Hematopoietic multipotent progenitor cell treated with erythropoietin and hydrocortisone succinate and interleukin-3 and kit ligand, for 17 days (in vitro differentiated cells): ENCODE measurements around the gene PLCB3.

Experiments
- DNase-seq: peaks from one replicate; pipeline ENCODE4 v3.0.0-alpha.2; 2015; ENCODE audit warnings: low spot score

Gene PLCB3

DNA sequence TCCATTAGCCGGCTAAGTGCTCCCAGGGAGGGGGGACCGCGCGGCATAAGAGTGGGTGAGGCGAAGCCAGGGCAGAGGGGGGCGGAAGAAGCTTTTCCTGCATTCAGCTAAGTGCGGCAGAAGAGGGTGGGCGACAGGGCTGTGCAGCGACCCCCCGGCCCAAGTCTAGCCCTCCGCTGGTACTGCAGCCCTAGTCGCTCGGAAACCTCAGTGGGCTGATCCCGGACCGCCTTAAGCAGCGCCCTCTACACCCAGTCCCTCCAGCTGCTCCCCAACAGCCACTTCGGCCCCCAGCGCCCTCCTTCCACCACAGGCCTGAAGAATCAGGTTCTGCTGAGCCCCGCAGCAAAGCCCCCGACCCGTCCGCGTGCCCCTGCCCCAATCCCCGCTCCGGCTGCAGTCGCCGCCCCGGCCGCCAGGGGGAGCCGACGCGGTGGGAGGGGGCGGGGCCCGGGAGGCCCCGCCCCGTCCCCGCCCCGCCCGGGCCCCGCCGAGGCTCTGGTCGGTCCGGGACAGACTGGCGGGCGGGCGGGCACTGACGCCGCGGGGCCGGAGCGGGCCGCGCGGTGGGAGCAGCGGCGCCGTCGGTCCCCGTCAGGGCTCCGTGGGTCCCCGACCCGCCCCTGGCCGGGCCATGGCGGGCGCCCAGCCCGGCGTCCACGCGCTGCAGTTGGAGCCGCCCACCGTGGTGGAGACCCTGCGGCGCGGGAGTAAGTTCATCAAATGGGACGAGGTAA is at the start of gene PLCB3:
PLCB3 (plus strand) TSS at position 515 of the 737 bp plus-strand sequence; CDS start at position 635, 120 bp downstream.
- DNase-seq: peak; percentile 78

DNA sequence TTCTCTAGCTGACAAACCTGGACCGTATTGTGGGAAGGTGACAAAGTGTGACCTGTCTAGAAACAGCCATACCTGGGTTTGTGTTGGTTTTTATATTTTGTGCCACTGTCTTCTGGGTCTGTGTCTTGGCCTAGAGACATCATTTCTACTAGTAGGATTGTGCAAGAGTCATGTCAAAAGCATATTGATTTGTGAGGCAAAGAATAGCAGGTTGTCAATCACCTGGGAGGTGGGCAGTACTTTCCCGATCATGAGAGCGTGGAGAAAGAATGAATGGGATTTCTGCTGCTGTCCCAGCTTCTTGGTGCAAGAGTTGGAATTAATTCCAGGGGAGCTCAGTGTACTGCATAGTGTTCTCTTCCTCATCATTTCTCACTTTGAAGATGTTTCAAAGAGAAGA is 49.8 kb upstream of the PLCB3 start:
- no peak for DNase-seq

DNA sequence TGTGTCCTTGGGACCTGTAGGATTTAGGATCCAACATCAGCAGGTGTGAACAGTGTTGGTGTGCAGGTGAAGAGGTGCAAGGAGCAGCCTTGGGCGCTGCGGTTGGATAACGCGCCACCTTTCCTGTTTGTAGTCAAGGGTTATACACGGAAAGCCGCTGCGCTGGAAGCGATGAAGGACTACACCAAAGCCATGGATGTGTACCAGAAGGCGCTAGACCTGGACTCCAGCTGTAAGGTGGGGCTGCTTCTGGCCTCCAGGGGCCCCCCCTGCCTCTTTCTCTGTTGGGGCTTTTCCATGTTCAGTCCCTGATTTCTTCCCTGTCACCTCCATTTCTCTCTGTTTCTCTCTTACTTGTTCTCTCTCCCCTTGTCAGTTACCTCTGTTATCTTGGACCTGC is 48.3 kb upstream of the PLCB3 start:
- no peak for DNase-seq

DNA sequence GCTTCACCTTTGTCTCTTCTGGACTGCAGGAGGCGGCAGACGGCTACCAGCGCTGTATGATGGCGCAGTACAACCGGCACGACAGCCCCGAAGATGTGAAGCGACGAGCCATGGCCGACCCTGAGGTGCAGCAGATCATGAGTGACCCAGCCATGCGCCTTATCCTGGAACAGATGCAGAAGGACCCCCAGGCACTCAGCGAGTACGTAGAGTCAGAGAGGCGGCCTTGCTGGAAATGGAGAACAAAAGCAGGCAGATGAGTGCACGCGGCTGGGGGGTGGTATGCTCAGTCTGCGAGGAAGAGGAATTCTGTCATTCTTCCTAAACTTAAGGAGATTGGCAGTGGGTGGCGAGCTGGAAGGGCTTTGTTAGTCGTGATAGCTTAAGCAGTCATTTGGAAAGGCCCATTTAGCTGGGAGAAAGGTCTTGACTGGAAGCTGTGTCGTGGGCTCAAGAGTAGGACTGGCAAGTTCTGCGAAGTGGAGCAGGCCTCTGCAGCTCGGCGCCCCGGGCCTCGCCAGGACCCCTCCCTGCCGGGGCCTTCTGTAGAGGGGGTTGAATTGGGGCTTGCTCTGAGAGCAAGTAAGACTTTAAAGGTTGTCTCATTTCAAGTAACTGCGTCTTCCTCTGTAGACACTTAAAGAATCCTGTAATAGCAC is 47.8 kb upstream of the PLCB3 start:
- DNase-seq: no peak

DNA sequence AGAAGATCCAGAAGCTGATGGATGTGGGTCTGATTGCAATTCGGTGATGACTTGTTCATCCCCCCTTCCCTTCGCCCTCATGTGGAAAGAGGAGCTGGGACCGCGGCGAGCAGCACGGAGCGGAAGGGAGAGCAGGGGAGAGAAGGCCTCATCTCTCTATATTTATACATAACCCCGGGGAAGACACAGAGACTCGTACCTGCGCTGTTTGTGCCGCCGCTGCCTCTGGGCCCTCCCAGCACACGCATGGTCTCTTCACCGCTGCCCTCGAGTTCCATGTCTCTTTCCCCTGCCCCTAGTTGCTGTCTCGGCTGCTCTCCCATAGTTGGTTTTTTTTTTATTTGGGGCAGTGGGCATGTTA is 47.3 kb upstream of the PLCB3 start:
- no peak for DNase-seq

DNA sequence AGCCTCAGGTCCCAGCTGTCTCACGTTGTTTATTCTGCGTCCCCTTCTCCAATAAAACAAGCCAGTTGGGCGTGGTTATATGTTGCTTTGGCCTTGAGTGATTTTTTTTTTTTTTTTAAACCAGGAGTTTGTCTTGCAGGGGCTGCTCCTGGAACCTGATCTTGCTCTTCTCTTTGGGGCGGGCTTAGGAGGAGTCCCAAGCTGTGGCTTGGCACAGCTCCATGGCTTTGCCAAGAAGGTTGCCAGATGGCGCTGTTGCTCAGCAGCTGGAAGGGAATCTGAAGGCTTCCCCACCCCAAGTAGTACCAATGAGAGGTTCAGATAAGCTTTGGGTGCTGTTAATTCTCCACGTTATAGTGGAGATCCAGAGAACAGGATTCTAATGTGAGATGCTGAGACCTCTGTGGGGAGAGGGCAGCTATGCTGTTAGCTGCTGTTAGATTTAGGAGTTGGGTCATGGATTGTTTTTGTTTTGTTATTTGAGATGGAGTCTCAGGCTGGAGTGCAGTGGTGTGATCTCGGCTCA is 46.8 kb upstream of the PLCB3 start:
- DNase-seq: peak; percentile 98

DNA sequence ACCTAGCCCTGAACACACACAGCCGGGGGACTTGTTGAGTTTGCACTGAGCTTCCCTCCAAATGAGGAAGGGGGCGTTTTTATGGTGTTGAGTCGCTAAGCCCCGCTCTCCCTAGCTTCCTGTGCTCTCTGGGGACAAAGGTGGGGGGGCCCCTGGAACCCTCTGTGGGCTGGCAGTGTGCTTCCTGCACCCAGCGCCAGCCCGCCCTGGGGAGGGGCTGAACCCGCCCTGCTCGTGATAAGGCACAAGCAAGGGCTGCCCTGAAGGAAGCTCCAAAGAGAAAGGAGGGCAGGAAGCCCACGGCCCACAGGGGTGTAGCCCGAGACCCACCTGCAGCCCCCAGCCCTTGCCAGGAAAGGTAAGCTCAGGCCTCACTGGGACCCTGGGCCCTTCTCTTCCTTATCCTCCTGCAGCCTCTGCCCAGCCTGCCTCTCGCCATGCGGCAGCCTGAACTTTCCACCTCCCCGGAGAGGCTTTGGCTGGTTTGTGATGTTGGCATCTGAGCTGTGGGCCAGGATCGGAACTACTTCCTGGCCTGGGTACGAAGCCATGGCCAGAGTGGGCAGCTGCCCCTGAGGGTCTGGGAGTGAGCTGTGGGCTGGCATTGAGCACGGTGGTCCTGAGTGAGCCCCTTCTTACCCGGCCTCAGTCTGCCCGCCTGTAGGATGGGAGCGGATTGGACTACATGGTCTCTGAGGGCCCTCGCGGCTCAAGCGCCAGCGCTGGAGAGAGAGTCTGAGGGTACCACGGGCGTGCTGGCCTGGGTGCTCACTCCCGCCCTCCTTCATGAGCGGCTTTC is 44.7 kb upstream of the PLCB3 start, which contains the start of gene FERMT3:
FERMT3 (plus strand) TSS at position 265 of the 799 bp plus-strand sequence. CDS start 644 bp downstream, outside the sequence.
- DNase-seq: peak; percentile 76

DNA sequence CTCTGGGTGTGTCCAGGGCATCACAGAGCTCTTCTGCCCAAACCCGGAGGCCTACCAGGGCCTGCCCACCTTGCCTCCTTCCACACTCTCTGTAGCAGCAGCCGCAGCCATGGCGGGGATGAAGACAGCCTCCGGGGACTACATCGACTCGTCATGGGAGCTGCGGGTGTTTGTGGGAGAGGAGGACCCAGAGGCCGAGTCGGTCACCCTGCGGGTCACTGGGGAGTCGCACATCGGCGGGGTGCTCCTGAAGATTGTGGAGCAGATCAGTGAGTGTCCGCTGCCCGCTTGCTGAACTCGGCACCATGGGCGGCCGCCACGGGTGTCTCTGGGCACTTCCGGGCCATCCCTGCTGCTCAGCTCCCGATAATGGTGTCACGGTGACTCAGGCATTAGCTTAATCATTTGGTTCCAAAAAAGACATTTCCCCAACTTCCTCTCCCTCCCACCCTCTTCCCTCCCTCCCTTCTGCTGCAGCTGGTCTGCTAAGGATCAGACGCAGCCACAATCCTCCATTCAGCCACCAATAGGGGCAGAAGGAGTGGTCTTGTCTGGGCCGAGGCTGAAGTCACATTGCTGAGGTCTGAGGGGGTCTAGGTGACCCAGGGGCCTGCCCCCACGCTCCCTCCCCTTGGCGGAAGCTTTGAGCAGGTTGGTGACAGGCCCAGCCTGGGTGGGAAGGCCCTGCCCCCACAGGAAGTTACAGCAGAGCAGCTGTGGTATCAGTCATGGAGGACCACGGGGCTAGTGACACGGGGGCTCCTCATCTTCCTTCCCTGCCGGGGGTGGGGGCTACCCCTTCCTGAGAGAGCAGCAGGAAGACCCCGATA is 43.9 kb upstream of the PLCB3 start:
- DNase-seq: peak; percentile 90

DNA sequence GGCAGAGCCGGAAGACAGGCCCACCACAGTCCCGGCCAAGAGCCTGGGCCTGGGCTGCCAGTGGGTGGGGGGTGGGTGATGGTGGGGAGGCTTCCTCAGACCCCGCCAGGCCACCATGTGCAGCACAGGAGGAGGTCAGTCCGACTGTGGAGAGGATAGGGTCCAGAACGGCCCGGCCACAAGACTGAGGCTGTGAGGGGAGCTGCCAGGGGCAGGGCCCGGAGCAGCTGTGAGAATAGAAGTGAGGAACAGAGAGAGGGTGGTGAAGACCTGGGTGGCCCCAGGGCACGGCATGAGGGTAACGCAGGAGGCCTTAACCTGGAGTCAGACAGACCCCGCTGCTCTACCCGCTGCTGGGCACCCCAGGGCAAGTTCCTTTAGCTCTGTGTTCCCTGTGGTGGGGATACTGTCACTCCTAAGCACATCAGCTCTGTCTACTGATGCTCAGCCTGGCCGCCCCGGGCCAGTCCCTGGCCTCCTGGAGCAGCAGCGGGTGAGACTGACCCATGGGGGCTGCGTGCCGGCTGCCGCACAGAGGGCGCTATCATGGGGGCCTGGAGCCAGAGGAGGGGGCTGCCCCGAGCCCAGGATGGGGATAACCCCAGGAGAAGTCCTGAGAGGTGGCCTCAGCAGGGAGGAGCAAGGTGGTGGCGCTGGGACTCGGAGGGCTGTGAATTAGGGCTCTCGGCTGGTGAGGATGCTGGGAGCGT is 43.1 kb upstream of the PLCB3 start:
- no peak for DNase-seq

DNA sequence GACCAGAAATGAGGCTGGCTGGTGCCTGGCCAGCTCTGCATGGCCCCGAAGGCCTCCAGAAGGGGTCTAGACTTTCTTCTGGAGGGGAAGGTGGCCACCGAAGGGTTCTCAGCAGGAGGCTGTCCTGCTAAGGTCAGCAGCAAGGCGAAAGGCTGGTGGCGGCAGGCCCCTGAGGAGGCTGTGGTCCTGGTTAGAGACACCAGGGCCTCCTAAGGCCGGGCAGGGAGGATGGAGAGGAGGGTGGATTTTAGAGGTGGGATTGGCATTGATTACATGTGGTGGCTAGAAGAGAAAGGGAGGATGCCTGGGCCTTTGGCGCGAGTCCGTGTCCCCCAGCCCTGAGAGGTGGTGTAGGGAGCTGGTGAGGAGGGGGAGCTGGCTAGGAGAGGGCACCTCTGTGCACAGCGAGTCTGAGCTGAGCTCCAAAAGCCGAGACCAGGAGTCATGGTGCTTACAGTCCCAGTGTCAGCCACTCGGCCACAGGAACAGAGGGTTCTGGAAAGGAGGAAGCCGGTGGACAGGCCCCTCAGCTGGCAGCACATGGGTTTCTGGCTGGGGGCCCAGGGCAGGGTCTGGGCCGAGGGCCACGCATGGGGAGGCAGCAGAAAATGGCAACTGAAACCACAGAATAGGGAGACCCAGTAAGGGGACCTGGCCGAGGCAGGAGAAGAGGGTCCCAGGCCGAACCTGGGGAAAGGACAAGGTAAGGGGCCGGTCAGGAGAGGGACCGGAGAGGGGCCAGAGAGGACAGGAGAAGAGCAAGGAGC is 42.4 kb upstream of the PLCB3 start:
- DNase-seq: no peak

DNA sequence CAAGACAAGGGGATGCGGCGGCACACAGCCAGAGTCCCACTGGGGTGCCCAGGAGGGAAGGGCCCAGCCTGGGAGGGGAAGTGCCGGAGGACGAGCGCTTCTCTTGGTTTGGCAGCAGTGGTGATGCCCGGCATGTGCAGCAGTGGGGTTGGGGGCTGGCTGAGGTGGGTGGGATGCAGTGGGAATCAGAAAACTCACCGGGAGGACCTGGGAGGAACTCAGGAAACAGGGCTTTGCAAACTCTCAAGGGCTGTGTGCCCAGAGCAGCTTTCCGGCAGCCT is 41.8 kb upstream of the PLCB3 start:
- no peak for DNase-seq

DNA sequence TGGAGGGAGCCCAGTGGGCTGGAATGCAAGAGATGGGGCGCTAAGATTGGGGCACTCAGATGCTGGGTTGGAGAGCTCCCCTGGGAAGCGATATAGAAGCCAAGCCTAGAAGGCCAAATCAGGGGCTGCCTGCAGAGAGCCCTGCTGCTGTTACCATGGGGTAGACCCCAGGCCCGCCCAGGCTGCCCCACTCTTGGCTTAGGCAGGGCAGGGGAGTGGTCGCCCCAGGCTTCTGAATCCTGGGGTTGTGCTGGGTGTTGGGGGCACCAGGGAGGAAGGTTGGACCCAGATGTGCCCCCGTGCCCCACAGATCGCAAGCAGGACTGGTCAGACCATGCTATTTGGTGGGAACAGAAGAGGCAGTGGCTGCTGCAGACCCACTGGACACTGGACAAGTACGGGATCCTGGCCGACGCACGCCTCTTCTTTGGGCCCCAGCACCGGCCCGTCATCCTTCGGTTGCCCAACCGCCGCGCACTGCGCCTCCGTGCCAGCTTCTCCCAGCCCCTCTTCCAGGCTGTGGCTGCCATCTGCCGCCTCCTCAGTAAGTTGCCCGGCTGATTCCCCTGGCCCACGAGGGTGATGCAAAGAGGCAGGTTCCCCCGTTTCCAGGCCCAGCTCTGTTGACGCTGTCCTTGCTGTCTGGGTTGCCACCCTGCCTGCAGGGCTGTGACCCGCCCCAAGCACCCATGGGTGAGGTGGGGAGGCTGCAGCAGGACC is 40.9 kb upstream of the PLCB3 start:
- DNase-seq: no peak

DNA sequence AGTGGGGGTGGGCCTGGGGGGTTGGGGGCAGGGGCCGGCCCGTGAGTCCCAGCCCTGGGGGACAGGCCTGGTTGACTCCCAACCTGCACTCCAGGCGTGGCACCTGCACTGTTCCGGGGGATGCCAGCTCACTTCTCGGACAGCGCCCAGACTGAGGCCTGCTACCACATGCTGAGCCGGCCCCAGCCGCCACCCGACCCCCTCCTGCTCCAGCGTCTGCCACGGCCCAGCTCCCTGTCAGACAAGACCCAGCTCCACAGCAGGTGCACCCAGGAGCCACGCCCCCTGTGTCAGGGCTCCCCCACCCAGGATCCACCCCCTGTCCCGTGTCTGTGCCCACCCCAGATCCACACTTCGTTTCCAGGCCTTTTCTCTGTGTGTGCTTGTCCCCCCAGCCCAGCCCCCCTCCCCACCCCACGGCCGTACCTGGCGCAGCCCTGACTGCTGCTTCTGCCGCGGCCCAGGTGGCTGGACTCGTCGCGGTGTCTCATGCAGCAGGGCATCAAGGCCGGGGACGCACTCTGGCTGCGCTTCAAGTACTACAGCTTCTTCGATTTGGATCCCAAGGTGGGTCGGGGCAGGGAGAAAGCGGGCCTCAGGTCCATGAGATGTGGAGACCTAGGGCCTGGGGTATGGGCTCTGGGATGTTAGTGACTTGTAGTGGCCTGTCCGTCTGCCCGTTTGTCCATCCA is 40.0 kb upstream of the PLCB3 start:
- no peak for DNase-seq

DNA sequence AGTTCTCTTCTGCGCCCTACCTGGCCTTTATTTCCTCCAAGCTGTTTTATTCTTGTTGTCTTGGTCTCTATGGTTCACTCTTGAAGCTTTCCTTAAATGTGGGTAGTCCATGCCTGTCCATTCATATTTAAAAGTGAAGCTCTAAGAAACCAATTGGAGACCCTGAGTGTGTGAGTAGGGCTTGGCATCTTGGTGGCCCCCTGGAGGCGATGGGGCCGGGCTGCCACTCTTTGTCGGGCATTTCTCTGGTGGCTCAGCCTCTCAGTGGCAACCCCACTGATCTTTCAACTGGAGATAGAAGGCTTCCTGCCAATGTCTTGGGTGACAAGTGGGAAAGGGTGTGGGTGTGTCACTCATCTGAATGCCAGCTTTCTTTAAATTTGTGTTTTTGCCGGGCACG is 34.5 kb upstream of the PLCB3 start:
- DNase-seq: no peak

DNA sequence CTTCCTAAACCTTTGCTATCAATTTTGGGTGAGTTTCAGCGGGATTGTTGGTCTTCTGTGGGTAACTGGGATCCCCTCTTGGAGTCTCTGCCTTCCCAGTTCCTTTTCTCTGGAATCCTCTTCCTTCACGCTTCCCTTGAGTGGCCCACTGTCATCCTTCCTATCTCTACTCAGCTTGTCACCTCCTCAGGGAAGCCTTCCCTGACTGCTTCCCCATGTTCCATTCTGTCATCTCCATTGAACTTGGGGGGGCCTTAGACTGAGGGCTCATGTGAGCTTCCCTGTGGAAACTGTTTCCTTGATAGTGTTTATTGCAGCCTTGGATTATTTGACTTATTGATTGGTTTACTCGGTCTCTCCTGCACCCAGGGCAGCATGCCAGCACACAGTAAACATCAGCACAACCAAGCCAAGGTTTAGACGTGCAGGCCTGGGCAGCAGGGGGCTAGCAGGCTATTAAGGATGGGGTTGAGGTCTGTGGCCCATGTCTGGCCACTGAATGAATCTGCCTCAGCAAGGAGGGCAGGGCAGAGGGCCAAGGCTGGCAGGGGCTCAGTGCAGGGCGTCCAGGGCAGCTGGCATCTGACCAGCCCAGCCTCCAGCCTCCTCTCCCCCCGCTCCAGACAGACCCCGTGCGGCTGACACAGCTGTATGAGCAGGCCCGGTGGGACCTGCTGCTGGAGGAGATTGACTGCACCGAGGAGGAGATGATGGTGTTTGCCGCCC is 32.5 kb upstream of the PLCB3 start:
- DNase-seq: no peak

DNA sequence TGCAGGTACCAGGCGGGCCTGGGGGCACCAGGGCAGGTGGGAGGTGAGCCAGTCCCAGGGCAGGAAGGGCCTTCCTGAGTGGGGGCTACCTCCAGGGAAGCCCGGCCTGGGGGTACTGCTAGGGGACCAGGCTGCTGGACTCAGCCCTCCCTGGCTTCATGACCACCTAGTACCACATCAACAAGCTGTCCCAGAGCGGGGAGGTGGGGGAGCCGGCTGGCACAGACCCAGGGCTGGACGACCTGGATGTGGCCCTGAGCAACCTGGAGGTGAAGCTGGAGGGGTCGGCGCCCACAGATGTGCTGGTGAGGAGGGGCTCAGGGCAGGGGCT is 32.0 kb upstream of the PLCB3 start:
- no peak for DNase-seq

DNA sequence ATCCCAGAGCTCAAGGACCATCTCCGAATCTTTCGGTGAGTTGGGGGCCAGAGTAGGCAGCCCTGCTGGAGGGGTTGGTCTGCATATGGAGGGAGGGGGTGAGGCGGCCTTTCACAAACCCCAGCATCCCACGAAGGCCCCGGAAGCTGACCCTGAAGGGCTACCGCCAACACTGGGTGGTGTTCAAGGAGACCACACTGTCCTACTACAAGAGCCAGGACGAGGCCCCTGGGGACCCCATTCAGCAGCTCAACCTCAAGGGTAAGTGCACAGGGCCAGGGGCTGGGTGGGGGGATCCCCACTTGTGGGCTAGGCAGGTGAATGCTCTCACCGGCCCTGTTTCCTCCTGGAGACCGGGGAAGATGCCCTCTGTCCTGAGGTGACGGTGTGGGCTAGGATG is 31.6 kb upstream of the PLCB3 start:
- no peak for DNase-seq

DNA sequence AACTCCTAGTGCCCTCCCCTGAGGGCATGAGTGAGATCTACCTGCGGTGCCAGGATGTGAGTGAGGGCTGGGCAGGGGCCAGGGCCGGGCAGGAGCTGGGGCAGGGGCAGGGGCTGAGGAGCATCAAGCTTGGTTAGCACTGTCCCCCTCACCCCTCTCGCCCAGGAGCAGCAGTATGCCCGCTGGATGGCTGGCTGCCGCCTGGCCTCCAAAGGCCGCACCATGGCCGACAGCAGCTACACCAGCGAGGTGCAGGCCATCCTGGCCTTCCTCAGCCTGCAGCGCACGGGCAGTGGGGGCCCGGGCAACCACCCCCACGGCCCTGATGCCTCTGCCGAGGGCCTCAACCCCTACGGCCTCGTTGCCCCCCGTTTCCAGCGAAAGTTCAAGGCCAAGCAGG is 31.1 kb upstream of the PLCB3 start:
- no peak for DNase-seq

DNA sequence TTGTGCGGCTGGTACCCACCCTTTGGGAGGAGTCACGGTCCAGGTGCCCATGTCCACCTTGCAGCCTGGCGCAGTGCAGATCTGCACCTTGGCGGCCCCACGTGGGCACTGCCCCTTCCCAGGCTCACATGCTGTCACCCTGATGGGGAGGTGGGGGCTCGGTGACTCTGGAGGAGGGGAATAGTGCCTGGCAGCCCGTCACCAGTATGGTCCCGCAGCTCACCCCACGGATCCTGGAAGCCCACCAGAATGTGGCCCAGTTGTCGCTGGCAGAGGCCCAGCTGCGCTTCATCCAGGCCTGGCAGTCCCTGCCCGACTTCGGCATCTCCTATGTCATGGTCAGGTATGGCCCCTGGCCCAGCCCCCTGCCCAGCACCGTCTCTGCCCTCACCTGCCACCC is 30.5 kb upstream of the PLCB3 start:
- DNase-seq: no peak
